CD4-positive, alpha-beta T cell treated with Interleukin-17A for 1 hour (primary cell): Measurements from ENCODE around the gene TMEM198.

Experiments
- DNase-seq: peaks from one replicate; pipeline ENCODE4 v3.0.0-alpha.2; 2020

The TMEM198 gene

DNA sequence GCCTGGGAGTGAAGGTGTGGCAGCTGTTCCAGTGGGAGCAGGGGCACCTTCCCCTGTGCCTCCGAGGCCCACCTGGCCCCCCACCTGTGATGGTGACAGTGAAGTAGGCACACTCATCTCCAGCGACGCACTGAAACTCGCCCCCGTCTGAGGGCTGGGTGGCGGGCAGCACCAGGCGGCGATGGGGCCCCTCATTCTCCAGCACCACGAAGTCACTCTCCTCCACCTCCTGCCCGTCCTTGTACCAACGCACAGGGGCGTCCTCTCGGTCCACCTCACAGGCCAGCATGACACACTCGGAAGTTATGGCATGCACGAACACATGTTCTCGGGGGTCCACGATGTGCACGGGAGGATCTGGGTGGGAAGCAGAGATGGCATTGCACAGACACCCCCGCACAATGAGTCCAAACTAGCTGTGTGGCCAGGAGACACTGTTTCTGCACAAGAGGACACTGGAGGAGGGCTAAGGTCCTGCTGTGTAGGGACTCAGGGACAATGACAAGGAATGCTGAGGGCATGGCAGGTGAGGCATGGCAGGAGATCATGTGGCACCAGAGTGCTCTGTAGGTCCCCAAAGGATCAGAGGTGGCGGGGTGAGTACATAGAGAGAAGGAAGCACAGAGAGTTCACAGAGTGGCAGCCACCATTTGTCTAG, 19.6 kb downstream of the TMEM198 start:
- DNase-seq, result no peak

DNA sequence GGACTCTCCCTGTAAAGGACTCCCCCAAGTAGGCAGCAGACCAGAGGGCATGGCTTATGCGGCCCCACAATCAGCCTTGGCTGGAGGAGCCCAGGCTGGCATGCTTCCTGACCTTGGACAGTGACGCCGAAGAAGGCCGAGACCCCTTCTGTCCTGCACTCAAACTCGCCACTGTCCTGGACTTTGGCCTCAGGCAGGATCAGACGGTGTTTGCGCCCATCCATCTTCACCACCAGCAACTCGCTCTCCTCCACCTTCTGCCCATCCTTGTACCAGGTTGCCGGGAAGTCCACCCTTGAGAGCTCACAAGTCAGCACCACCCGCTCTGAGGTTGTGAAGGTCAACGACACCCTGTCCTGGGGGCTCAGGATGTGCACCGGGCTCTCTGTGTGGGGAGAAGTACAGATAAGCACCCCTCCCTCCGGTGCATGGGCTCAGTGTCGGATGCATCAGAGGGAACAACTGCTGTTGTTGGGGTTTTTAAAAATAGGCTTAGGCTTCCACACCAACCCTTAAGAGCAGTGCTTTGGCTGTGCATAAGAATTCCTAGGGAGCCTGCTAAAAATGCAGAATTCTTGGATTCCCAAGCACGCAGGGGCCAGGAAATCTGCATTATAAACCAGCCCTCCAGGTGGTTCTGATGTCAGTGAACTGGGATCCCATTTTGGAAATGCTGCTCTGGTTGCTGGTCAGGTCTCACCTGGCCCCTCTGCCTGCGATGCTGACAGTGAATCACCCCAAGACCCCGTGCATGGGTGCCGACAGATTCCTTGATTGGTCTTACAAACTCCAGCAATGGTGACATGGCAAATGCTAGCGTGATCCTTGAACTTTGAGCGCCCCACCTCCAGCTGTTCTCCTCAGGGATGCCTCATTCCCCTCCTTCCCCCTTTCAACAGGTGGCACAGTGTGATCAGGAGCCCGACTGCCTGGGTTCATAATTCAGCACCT, 21.6 kb downstream of the TMEM198 start:
- no peak for DNase-seq

DNA sequence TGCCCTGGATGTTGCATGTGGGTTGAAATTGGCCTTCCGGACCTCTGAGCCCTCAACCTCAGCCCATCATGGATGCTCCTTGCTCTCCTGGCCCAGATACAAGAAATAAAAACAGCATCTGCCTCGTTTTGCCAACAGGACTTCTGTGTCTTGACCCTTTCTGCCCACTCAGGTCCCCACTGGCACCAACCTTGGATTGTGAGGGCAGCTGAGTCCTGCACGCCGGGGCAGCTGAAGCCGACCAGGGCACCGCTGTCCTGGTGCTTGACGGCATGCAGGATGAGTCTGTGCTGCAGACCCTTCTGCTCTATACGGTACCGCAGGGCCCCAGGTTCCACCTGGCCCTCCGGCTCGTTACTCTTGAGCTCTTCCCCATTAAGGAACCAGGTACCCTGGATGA, 22.8 kb downstream of the TMEM198 start:
- DNase-seq, result no peak

- no peak for DNase-seq
Measured at GRCh38 chr2:219567131-219567530, 23.3 kb downstream of the TMEM198 start.

DNA sequence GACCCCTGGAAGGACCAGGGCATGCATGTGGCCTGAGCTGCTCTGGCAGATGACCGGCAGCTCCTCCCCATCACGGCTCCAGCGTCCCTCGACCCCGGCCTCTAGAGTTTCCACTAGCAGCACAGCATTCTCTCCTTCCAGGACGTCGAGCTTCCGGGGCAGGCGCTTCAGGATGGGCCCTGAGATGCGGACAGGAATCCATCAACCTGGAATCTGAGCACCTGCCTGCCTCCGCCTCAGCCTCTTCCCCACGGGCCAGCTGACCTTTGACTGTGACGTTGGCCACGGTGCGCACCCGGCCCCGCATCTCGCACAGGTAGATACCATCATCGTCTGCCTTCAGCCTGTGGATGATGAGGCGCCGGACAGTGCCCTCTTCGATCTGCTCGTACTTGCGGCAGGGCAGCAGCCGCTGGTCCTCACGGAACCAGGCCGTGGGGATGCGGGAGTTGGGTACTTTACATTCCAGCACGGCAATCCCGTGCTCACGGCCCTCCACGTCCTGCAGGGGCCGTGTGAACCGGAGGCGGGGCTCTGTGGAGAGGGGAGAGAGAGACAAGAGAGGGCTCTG, 24.0 kb downstream of the TMEM198 start:
- DNase-seq, result no peak

- no peak for DNase-seq
Measured at GRCh38 chr2:219569041-219569440, 25.2 kb downstream of the TMEM198 start.

DNA sequence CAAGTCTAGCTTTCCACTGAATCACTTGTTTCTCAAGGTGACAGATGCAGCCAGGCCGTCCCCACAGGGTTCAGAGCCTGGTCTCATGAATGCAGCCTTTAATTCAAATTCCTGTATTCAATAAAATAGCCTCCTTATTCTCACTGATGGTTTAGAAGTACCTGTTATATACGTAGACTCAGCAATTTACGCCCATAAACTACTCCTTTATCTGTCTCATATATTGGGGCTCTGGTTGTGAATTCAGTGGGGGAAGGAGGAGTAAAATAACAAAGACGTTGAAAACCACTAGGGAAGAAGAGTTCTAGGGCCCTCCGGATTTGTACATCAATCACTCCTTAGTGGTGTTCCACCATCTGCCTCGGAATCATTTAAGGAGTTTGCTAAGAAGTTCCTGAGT, 25.8 kb downstream of the TMEM198 start:
- no peak for DNase-seq

DNA sequence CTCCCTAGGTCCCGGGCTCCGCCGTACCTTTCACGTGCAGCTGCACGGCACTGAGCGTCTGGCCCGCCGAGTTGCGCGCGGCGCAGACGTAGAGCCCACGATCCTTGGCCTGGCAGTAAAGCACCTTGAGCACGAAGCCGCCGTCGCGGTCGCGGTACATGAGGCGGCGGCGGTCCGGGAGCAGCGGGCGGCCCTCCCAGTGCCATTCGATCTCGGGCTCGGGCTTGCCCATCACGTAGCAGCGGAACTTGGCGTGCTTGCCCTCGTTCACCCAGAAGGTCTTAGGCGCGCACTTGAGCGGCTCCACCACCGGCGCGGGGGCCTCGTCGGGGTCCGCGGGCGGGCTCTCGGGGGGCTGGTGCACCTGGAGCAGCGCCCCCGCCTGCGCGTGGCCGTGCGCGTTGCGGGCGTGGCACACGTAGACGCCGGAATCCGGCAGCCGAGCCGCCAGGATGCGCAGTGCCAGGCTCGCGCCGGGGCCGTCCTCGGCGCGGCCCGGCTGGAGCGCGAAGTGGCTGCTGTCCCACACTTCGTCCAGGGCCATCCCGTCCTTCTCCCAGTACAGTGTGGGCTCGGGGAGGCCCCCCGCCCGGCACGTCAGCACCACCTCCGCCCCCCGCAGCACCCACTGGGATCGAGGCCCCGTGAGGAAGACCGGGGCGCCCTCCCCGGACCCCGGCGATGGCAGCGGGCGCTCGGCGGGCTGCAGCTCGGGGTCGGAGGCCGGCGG, 26.5 kb downstream of the TMEM198 start:
- no peak for DNase-seq

- no peak for DNase-seq
Measured at GRCh38 chr2:219570924-219571310, 27.1 kb downstream of the TMEM198 start.

- no peak for DNase-seq
Measured at GRCh38 chr2:219571311-219572236, 27.7 kb downstream of the TMEM198 start, which contains the start of gene OBSL1. OBSL1 (minus strand) TSS chr2:219571539; CDS start chr2:219571232, 307 bp downstream.

DNA sequence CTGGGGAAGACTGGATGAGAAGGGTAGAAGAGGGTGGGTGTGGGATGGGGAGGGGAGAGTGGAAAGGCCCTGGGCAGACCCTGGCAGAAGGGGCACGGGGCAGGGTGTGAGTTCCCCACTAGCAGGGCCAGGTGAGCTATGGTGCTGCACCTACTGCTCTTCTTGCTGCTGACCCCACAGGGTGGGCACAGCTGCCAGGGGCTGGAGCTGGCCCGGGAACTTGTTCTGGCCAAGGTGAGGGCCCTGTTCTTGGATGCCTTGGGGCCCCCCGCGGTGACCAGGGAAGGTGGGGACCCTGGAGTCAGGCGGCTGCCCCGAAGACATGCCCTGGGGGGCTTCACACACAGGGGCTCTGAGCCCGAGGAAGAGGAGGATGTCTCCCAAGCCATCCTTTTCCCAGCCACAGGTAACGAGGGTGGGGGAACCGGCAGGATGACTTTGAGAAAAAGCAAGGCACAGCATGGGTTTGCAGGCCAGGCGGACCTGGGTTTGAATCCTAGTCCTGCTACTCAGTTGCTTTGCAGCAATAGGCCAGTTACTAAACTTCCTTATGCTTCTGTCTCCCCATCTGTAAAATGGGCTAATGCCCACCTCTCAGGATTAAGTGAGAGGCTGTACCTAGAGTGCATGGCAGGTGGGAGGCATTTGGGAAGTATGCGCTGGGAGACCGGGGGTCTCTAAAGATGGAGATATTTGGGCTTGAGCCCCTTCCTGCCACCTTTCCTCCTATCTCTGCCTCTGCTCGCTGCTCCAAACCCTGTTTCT, 28.6 kb downstream of the TMEM198 start, which contains the start of gene INHA:
INHA (plus strand) TSS at position 74 of the 765 bp plus-strand sequence; CDS start at position 139, 65 bp downstream.
- no peak for DNase-seq

DNA sequence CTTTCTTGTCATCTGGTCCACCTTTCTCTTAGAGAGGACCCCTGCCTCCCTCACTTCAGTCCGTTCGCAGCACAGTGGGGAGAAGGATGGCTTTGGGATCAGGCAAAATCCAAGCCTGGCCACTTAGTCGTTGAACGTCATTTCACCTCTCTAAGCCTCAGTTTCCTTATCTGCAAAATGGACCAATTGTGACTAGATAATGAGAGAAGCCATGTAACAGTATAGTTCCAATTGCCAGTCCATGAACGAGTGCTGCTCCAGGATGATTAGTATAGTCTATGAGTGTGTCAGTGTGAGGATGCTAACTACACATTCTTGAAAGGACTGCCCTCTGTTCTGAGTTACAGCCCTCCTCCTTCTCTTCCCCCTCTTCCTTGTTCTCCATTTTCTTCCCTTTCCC, 29.3 kb downstream of the TMEM198 start:
- no peak for DNase-seq

DNA sequence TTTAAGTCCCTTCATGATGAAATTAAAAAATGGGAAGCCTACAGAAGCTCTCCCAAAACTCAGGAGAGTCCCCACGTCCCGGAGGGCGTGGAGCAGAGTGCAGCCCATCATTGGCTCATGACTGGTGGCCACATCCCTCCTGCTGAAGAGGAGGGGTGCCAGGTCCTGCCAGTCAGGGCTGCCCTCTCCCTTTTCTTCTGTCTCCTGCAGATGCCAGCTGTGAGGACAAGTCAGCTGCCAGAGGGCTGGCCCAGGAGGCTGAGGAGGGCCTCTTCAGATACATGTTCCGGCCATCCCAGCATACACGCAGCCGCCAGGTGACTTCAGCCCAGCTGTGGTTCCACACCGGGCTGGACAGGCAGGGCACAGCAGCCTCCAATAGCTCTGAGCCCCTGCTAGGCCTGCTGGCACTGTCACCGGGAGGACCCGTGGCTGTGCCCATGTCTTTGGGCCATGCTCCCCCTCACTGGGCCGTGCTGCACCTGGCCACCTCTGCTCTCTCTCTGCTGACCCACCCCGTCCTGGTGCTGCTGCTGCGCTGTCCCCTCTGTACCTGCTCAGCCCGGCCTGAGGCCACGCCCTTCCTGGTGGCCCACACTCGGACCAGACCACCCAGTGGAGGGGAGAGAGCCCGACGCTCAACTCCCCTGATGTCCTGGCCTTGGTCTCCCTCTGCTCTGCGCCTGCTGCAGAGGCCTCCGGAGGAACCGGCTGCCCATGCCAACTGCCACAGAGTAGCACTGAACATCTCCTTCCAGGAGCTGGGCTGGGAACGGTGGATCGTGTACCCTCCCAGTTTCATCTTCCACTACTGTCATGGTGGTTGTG, 30.9 kb downstream of the TMEM198 start:
- DNase-seq, result no peak

DNA sequence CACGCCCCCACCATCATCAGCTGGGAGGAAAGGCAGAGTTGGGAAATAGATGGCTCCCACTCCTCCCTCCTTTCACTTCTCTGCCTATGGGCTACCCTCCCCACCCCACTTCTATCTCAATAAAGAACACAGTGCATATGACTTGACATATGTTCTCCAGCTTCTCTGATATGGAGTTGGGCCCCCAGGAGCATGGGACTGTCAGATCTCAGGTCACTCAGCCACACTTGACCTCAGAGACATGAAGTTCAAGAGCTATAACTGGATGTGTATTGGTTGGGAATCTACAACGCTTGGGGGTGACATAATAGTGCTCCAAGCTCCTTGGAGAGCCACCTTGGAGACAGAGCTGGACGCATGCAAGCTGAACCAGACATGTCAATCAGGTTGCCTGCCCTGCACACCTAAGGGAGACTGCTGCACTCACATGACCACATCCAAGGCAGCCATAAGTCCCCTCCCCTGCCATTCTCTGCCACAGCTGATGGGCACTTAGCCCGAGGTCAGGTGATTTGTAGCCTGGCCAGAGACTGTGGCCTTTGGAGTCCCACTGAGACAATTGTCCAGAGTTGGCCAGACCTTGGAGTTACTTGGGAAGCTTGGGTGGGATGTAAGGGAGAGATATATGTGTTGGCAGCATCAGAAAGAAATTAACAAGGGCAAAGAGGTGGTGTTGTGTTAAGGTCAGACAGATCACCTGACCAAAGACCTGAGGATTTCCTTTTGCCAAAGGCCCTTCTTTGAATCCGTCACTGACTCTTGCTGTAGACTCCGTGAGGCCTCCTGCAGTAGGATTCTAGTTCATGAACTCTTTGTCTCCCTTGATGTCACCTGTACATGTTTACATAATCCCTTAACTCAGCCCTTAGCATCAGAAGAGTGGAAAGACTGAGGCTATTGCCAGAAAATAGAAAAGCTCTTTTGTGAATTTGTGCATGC, 32.0 kb downstream of the TMEM198 start:
- DNase-seq, result no peak

GRCh38 chr2:219576505-219577388, 32.9 kb downstream of the TMEM198 start:
- no peak for DNase-seq

DNA sequence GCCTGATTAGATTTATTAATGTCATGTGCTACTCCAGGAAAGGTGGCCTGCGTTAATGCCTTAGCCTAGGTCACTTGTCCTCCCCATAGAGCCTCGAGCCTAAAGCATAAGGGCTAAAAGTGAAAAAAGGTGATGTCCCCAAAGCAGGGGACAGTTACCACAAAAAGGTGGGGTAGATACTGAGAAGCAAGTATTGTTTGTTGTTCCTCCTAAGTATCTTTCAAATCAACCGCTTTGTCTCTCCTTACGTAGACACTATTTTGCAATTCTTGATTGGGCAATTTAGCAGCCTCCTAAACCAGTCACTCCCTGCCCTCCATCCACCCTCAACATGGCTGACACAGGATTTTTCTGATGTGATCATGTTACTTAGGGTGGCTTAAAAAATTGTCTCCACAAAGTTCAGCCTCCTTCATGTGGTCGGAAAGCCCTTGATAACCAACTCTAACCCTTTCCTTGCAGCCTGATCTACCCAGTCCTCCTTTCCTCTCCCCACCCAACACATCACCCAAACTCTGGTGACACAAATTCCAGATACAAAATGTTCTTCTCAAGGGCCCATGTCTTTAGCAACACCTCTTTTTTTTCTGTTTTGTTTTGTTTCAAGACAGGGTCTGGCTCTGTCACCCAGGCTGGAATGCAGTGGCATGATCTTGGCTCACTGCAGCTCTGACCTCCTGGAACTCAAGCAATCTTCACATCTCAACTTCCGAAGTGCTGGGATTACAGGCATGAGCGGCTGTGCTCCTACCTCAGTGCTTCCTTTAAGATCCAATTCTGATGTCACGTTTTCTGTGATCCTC, 35.2 kb downstream of the TMEM198 start:
- no peak for DNase-seq

GRCh38 chr2:219581346-219581745, 37.5 kb downstream of the TMEM198 start:
- no peak for DNase-seq
